ENCODE results near the gene KDM4C.

KDM4C gene

GRCh38 chr9:6838158-6838557 is 80.4 kb downstream of the KDM4C start:
- H3K4me3 ChIP-seq (ENCODE audit: low read depth, low read length), result no peak overlapping the region
- TF ChIP-seq CTCF (IDR thresholded peaks at IDR 0.05; ENCODE audit: insufficient read depth, low read depth, low read length, missing control alignments), result no peak
- DNase-seq (ENCODE audit: low read depth), result no peak

- TF ChIP-seq CTCF (IDR thresholded peaks at IDR 0.05; ENCODE audit: insufficient read depth, low read depth, low read length, missing control alignments), result no peak
- DNase-seq (ENCODE audit: low read depth), result no peak
- H3K4me3 ChIP-seq (ENCODE audit: low read depth, low read length), result no peak overlapping the region
These were observed 84.8 kb downstream of the KDM4C start for GRCh38 chr9:6842584-6842947.

GRCh38 chr9:6843742-6844141 is 86.0 kb downstream of the KDM4C start:
- no peak for DNase-seq (ENCODE audit: low read depth)
- no peak overlapping the region for H3K4me3 ChIP-seq (ENCODE audit: low read depth, low read length)
- TF ChIP-seq CTCF (IDR thresholded peaks at IDR 0.05; ENCODE audit: insufficient read depth, low read depth, low read length, missing control alignments), result no peak

GRCh38 chr9:6844267-6844666 is 86.5 kb downstream of the KDM4C start:
- TF ChIP-seq CTCF (IDR thresholded peaks at IDR 0.05; ENCODE audit: insufficient read depth, low read depth, low read length, missing control alignments), result no peak
- H3K4me3 ChIP-seq (ENCODE audit: low read depth, low read length), result no peak overlapping the region
- DNase-seq (ENCODE audit: low read depth), result no peak

GRCh38 chr9:6845128-6845826 is 87.5 kb downstream of the KDM4C start:
- no peak for DNase-seq (ENCODE audit: low read depth)
- no peak for TF ChIP-seq CTCF (IDR thresholded peaks at IDR 0.05; ENCODE audit: insufficient read depth, low read depth, low read length, missing control alignments)
- H3K4me3 ChIP-seq (ENCODE audit: low read depth, low read length), result no peak overlapping the region

GRCh38 chr9:6845880-6846279 is 88.1 kb downstream of the KDM4C start:
- TF ChIP-seq CTCF (IDR thresholded peaks at IDR 0.05; ENCODE audit: insufficient read depth, low read depth, low read length, missing control alignments), result no peak
- DNase-seq (ENCODE audit: low read depth), result no peak

More at GRCh38 chr9:6845880-6846279, 88.1 kb downstream of the KDM4C start:
- no peak overlapping the region for H3K4me3 ChIP-seq (ENCODE audit: low read depth, low read length)
